Measurements from ENCODE around the gene PTGDS. TPM values are rescaled to one million over a fixed set of nuclear protein-coding genes. Genes with fewer than 3 reads are reported as not detected.

PTGDS gene
- total and polyA plus RNA-seq, 9 of the 15 experiments (the other 6 are each of a cell fraction or from before 2014, with no cell fraction given), result 0.46 to 7.1 (median 2.0) TPM

DNA sequence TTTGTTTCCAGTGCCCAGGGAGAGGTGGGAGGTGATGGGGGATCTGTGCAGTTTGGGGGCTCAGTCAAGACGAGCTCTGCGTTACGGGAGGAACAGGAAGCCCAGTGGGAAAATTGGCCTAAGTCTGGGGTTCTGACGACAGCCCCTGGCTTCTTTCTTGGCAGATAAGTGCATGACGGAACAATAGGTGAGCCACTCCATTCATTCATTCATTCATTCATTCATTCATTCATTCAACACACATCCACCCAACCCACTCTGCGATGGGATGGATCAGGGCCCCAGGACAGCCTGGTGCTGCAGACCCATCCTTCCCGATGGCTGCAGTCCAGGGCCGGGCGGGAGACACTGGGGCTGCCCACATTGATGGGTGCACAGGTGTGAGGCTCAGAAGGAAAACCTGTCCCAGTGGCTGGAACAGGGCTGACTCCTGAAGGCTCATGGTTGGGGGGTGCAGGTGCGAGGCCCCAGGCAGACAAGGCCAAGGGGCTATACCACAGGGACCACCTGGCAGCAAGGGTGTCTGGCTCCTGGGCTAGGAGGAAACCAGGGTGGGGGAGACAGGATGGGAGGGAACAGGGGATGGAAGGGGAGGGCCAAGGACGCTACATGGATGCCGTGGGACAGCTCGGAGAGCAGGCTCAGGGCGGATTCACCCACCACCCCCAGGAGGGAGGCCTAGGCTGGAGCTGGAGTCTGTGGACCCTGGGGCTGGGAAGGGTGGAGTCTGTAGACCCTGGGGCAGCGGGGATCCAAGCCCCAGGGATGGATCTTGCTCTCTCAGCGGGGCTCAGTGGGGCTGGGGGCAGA, 3.6 kb downstream of the PTGDS start:
- BruUV-seq (replicated peaks), result no TSS peak

DNA sequence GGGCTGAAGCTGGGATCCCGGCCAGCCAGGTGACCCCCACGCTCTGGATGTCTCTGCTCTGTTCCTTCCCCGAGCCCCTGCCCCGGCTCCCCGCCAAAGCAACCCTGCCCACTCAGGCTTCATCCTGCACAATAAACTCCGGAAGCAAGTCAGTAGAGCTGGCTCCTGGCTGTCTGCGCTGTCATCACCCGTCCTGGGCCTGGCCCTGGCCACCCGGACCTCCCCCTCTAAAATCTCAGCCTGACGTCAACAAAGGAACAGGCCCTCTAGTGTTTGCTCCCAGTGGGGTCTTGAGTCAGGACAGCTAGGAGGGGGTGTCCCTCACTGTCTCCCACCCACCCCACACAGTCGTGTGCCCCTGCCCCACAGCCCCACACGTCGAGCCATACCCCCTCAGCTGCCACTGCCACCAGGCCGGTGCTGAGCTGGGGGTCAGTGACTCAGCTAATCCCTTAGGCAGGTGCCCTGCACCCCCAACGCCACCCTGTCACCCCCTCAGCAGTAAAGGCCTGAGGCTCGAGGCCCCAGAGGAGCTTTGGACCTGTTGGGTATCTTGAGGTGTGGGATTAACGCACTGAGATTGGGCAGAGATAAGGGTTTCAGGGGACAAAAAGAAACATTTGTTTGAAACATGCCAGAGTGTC, 4.4 kb downstream of the PTGDS start:
- Histone ChIP-seq H3K36me3 (ENCODE audit: control insufficient read depth, insufficient read depth, low read length) (no peaks in the 10 kb centered on the region), H3K9me3 (replicated peaks; ENCODE audit: control insufficient read depth, insufficient read depth, low read depth, low read length) (no peaks in the 10 kb centered on the region), H3K79me2 (ENCODE audit: control insufficient read depth, insufficient read depth, low read length) (no peaks in the 10 kb centered on the region), H3K9me1 (ENCODE audit: control insufficient read depth, insufficient read depth, low read length) (no peaks in the 10 kb centered on the region), H2AFZ (ENCODE audit: low read depth, low read length) (no peak overlapping the region), H3K4me2 (ENCODE audit: insufficient read depth, low read length) (no peak overlapping the region), H3K27ac (ENCODE audit: extremely low read depth, low read depth, low read length) (no peak overlapping the region), H4K20me1 (replicated peaks; ENCODE audit: control insufficient read depth, insufficient read depth, low read length) (no peaks in the 10 kb centered on the region), H3K27me3 (ENCODE audit: control insufficient read depth in 2 of 2, insufficient read depth in 2 of 2, low read length in 2 of 2) (no peaks in the 10 kb centered on the region), H3K4me1 (replicated peaks in 1 of 2; ENCODE audit: control insufficient read depth in 2 of 2, insufficient read depth in 2 of 2, low read length in 2 of 2) (peaks cover 9 to 86% of the 10 kb centered on the region in 2 experiments; a peak in 4 of 5 replicates), H3K4me3 (no peak overlapping the region), H3K9ac (ENCODE audit: insufficient read depth in 1 of 2, low read depth in 2 of 2, low read length in 2 of 2) (peak overlapping the region in 1 of 2 experiments; percentile 7; a peak in 2 of 4 replicates)
- BruUV-seq (replicated peaks), result no TSS peak
- WGBS (ENCODE audit: insufficient coverage, low coverage, missing lambda C conversion rate), result 20% methylated on average over 13 of the region's 17 CpGs
- intact Hi-C loops (cut with micrococcal nuclease) (no loop called here), in situ Hi-C loops (cut with MboI) (no loop called here)
- ChIA-PET POLR2A (interaction anchor here (0.5 to 0.9 kb wide), 2 partner anchors 11 to 37 kb away, joined by 3 to 5 read pairs; no protein-coding TSS in a partner anchor), CTCF (ENCODE audit: low intra/inter-chr PET ratio) (no interaction called here)
- no peak for FAIRE-seq
- no peak for ATAC-seq
- TF ChIP-seq ARNT (IDR thresholded peaks at IDR 0.05), result no peak
- TF ChIP-seq, protein P1, sequence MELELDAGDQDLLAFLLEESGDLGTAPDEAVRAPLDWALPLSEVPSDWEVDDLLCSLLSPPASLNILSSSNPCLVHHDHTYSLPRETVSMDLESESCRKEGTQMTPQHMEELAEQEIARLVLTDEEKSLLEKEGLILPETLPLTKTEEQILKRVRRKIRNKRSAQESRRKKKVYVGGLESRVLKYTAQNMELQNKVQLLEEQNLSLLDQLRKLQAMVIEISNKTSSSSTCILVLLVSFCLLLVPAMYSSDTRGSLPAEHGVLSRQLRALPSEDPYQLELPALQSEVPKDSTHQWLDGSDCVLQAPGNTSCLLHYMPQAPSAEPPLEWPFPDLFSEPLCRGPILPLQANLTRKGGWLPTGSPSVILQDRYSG (tag; conservative IDR thresholded peaks at IDR 0.05; ENCODE audit: low read depth), result no peak
- no peak for TF ChIP-seq ZNF41 (CRISPR knock-in tag; conservative IDR thresholded peaks at IDR 0.05)
- TF ChIP-seq MEIS2 (IDR thresholded peaks at IDR 0.05; ENCODE audit: partially characterized antibody), result peak; percentile 11
- TF ChIP-seq ZSCAN32 (CRISPR knock-in tag; IDR thresholded peaks at IDR 0.05), result no peak
- peak; percentile 36; the same call in 1 of the 2 replicates for TF ChIP-seq GATA2 (CRISPR knock-in tag; IDR thresholded peaks at IDR 0.05)
- TF ChIP-seq, protein P2, sequence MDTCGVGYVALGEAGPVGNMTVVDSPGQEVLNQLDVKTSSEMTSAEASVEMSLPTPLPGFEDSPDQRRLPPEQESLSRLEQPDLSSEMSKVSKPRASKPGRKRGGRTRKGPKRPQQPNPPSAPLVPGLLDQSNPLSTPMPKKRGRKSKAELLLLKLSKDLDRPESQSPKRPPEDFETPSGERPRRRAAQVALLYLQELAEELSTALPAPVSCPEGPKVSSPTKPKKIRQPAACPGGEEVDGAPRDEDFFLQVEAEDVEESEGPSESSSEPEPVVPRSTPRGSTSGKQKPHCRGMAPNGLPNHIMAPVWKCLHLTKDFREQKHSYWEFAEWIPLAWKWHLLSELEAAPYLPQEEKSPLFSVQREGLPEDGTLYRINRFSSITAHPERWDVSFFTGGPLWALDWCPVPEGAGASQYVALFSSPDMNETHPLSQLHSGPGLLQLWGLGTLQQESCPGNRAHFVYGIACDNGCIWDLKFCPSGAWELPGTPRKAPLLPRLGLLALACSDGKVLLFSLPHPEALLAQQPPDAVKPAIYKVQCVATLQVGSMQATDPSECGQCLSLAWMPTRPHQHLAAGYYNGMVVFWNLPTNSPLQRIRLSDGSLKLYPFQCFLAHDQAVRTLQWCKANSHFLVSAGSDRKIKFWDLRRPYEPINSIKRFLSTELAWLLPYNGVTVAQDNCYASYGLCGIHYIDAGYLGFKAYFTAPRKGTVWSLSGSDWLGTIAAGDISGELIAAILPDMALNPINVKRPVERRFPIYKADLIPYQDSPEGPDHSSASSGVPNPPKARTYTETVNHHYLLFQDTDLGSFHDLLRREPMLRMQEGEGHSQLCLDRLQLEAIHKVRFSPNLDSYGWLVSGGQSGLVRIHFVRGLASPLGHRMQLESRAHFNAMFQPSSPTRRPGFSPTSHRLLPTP (IDR thresholded peaks at IDR 0.05; ENCODE audit: borderline replicate concordance, extremely low read depth, insufficient read length), result no peak
- no peak for DNase-seq (ENCODE audit: extremely low read depth in 1 of 4, low spot score in 3 of 4)

More for the DNA sequence above, 3.6 kb downstream of the PTGDS start:
- intact Hi-C loops (cut with micrococcal nuclease), result no loop called here
- no peaks in the 10 kb centered on the region for H3K9me3 ChIP-seq (replicated peaks; ENCODE audit: control insufficient read depth, insufficient read depth, low read depth, low read length)
- H3K36me3 ChIP-seq (ENCODE audit: control insufficient read depth, insufficient read depth, low read length), result no peaks in the 10 kb centered on the region
- ChIA-PET POLR2A (interaction anchor here (0.5 to 0.9 kb wide), 3 partner anchors 12 to 646 kb away, joined by 3 to 5 read pairs (median 3); no protein-coding TSS in a partner anchor), CTCF (ENCODE audit: low intra/inter-chr PET ratio) (no interaction called here)
- DNase-seq (ENCODE audit: extremely low read depth in 1 of 4, low spot score in 3 of 4) (no peak), FAIRE-seq (no peak), ATAC-seq (no peak)
- TF ChIP-seq PHB (CRISPR knock-in tag; IDR thresholded peaks at IDR 0.05) (no peak), ZNF24 (IDR thresholded peaks at IDR 0.05) (peak; percentile 98)
- H4K20me1 ChIP-seq (replicated peaks; ENCODE audit: control insufficient read depth, insufficient read depth, low read length), result no peaks in the 10 kb centered on the region
- H3K79me2 ChIP-seq (ENCODE audit: control insufficient read depth, insufficient read depth, low read length), result no peaks in the 10 kb centered on the region
- no peaks in the 10 kb centered on the region for H3K27me3 ChIP-seq (ENCODE audit: control insufficient read depth in 2 of 2, insufficient read depth in 2 of 2, low read length in 2 of 2)
- no peak overlapping the region for H3K4me2 ChIP-seq (ENCODE audit: insufficient read depth, low read length)
- H3K9ac ChIP-seq (ENCODE audit: insufficient read depth in 1 of 2, low read depth in 2 of 2, low read length in 2 of 2), result peak overlapping the region in 1 of 2 experiments; percentile 85; a peak in 2 of 4 replicates
- in situ Hi-C loops (cut with MboI), result no loop called here
- no peaks in the 10 kb centered on the region for H3K9me1 ChIP-seq (ENCODE audit: control insufficient read depth, insufficient read depth, low read length)
- no peak overlapping the region for H2AFZ ChIP-seq (ENCODE audit: low read depth, low read length)
- H3K4me1 ChIP-seq (replicated peaks in 1 of 2; ENCODE audit: control insufficient read depth in 2 of 2, insufficient read depth in 2 of 2, low read length in 2 of 2), result peaks cover 9 to 92% of the 10 kb centered on the region in 2 experiments; a peak in 4 of 5 replicates
- WGBS (ENCODE audit: insufficient coverage, low coverage, missing lambda C conversion rate), result 63% methylated on average over 14 of the region's 16 CpGs
- H3K4me3 ChIP-seq, result no peak overlapping the region
- H3K27ac ChIP-seq (ENCODE audit: extremely low read depth, low read depth, low read length), result no peak overlapping the region
